ENCODE data around the gene GRIFIN.

Gene GRIFIN

DNA sequence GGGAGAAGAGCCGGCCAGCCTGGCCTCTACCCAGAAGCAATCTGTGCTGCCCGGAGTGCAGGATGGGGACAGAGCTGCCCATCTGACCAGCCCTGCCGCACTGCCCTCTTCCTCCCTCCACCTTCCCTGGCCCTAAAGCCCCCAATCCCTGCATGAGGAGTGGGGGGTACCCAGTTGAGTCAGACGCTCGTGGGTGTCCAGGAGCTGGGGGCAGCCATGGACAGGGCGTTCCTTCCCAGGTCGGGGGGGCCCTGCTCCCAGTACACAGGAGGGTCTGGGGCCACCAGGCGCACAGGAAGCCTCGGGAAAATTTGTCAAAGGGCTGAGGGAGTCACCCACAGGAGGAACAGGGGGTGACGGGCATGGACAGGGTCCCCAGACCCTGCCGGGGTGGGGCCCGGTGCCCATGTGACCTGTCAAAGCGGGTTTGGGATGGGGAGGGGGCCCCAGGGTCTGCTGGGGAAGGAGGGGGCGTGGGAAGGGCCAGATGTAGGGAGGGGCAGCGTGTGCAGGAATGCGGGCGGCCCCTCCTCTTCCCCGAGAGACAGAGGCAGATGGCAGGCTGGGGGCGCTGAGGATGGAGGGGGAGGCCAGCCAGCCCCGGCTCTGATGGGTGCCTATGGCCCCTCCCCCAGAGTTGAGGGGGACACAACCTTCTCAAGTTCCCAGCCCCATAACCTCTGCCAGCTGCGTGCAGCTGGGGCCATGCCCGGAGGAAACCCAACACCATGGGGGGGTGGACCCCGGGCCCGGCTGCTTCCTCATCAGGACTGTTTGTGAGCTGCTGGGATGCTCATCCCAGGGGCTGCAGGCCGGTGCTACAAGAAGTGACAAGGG is 21.5 kb upstream of the GRIFIN start:
- DNase-seq: no peak

DNA sequence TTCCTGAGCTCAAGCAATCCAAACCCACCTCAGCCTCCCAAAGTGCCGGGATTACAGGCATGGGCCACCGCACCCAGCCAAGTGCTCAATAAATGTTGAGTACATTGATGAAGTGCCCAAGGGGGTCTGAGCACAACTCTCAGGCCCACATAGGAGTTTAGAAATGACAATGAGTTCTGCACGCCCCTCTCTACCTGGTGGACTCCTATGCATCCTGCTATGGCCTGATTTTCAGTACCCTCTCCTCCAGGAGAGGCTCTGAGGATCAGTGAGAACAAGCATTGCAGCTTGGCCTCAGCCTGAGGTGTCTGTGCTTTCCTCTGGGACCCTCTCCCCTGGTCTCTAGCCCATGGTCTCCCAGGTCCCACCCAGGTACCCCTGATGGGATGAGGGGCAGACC is 20.9 kb upstream of the GRIFIN start:
- no peak for DNase-seq

GRCh38 chr7:2496375-2496774 is 20.2 kb upstream of the GRIFIN start:
- DNase-seq: no peak

- DNase-seq: no peak
Measured at GRCh38 chr7:2495418-2496299, 19.5 kb upstream of the GRIFIN start.

DNA sequence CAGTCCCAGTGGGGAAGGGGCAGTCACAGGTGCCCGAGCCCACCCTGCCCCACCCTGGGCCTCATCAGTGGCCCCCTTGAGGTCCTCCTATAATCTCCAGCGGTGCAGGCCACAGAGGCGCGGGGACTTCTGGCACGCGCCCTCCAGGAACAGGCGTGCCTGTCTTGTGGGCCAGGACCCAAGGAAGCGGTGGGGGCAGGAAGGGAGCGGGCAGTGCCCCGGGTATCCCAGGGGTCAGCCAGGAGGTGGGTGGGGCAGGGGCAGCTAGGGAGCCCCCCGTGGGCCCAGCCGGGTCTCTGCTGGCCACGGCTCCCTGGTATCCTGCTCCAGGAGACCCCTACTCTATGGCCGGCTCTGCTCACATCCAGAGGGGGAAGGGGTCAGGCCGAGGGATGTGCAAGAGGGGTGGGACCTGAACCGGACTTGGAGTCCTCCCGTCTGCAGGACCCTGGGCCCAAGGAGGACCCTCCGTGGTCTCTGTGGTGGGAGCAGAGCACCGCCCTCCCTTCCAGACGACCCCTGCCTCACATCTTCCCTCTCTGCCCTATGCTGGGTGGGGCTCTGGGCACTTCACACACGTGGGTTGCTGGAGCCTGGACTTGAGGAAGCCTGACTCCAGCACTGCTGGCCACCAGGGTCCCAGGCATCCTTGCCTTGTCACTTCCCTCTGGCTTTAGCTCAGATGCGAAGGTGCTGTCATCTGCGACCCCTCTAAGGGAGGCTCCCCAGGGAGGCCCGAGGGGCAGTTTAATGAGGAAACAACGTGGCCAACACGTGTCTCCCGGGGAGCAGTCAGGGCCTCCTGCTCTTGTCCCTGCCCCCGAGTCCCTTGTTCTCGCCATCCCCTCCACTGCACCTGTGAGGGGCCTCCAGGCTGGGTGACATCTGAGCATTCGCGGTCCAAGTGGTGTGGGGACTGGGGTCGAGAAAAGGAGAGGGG is 18.3 kb upstream of the GRIFIN start:
- DNase-seq: no peak

DNA sequence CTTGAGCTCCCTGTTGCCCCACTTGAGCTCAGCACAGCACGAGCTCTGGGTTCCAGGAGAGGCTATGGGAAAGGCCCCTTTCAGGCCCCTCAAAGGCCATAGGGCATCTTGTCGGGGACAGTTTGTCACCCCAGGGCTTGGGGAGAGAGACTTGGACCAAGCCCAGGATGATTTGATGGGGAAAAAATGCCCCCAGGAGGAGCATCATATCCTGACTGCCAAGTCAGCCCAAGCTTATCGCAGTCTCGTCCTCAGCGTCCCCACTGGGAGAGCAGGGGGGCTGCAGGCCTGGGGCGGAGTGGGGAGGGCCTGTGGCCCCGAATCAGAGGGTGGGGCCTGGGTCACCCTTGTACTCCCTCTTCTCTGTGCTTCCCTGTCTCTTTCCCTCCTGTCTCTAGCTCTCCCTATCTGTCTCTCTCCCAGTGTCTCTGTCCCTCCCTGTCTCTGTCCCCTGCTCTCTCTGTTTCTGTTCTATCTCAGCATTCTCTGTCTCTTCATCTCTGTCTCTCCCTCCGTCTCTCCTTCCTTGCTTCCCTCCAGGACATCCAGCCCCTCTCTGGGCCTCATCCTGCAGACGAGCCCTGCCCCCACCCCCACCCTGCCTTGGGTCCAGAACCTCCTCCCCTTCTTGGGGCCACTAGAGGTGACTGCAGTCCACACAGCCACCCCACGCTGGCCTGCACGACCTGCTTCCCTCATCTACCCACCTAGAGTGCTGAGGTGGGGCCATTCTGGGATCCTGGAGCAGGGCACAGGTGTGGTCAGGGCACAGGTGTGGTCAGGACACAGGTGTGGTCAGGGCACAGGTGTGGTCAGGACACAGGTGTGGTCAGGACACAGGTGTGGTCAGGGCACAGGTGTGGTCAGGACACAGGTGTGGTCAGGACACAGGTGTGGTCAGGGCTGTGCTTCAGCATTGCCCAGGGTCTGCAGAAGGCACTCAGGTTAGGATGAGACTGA is 17.3 kb upstream of the GRIFIN start:
- DNase-seq: no peak

- no peak for DNase-seq
Measured at GRCh38 chr7:2492038-2492437, 15.8 kb upstream of the GRIFIN start.

DNA sequence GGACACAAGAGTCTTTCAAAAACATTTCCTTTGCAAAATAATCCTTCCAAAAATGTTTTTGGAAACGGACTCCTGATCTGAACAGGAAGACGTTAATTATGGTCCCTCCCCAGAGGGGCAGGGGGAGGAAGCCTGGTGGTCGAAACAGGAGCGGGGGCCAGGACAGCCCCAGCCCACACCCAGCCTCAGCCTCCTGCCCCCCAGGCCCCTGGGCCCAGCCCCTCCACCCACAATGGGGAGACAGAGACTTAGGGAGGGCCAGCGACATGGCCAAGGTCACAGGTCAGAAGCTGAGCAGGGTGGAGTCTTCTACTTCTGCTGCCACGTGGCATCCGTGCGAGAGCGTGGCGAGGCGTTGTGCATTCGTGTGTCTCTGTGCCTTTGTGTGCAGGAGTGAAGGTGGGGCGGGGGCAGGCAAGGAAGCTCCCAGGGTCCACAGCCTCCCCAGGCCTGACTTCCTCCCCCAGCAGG is 14.0 kb upstream of the GRIFIN start:
- no peak for DNase-seq

DNA sequence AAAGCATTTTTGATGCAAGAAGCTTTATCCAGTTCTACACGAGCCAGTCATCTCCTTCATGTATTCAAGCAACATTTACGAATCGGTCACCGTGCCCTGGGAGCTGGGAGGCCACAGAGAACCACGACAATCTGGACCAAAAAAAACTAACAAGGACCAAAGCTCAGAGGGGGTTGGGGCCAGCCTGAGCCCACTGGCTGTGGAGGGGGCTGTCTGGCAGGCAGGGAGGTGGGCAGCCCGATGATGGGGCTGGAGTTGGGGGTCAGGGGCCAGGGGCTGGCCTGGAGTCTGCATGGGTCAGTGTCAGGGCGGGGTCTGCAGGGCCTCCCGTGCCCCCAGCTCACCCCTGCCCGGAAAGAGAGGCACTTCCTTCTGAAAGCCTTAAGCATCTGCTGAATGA is 12.5 kb upstream of the GRIFIN start:
- DNase-seq: no peak

GRCh38 chr7:2488272-2488645 is 12.1 kb upstream of the GRIFIN start:
- no peak for DNase-seq

GRCh38 chr7:2487586-2488271 is 11.5 kb upstream of the GRIFIN start:
- DNase-seq: no peak

- DNase-seq: no peak
Measured at GRCh38 chr7:2484868-2485267, 8.7 kb upstream of the GRIFIN start.

DNA sequence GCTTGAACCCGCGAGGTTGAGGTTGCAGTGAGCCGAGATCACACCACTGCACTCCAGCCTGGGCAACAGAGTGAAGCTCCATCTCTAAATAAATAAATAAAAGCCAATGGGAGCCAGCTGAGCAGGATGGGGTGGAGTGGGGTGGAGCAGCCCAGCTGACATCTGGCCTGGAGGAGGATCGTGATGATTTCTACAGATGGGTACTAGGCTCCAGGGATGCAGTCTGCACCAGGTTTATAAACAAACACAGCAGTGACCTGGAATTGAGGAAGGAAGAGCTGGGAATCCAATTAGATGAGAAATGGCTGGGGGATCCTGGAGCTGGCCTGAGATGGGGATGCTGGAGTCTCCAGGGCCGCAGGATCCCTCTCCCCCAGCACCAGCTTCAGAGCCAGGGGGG is 7.3 kb upstream of the GRIFIN start:
- DNase-seq: no peak

- DNase-seq: no peak
Measured at GRCh38 chr7:2482725-2483451, 6.7 kb upstream of the GRIFIN start.

DNA sequence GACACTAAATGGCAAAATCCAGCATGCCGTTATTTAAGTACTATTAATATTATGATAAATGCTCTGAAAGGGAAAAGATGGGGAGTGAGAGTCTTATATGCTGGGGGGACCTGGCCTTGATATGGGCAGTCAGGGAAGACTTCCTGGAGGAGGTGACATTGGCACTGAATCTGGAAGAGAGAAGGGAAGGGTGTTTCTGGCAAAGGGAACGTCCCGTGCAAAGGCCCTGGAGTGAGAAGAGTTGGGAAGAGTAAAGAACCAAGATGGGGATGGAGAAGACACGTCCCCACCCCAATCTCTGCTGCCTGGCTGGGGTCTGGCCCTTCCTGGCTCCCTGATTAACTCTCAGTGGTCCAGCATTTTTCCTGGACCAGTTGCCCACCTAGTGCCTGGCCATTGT is 5.0 kb upstream of the GRIFIN start:
- no peak for DNase-seq

GRCh38 chr7:2480070-2480408 is 3.8 kb upstream of the GRIFIN start:
- DNase-seq: no peak

GRCh38 chr7:2479276-2480069 is 3.3 kb upstream of the GRIFIN start:
- DNase-seq: no peak

DNA sequence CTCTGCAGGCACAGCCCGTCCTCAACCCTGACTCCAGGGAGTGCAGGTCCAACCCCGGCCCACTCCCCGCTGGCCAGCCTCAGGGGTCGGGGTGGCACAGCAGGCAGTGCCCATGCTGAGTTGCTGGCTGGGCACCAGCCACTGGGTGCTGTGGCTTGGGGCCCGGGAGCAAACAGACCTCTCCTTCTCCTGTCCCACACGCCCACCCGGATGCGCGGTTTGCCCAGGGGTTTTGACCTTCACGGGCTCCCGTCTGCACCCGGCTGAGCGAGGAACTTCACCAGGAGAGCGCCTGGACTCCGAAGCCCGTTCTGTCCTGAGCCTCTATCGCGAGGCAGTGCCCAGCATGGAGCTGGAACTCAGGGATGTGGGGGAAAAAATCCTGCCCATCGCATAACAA is 2.6 kb upstream of the GRIFIN start:
- DNase-seq: no peak

- no peak for DNase-seq
Measured at GRCh38 chr7:2478399-2478785, 2.2 kb upstream of the GRIFIN start.
